Measurements from ENCODE around the gene STK10. TPM values are rescaled to one million over a fixed set of nuclear protein-coding genes. Genes with fewer than 3 reads are reported as not detected.

The STK10 gene
- total RNA-seq, 2 donors from 2014 or later: 14.3 to 17.9 TPM

- no peak for DNase-seq
- no peaks in the 10 kb centered on the region for H3K27me3 Mint-ChIP-seq (ENCODE audit: insufficient read depth)
- peaks cover under 1% of the 10 kb centered on the region for H3K4me1 Mint-ChIP-seq
- Histone ChIP-seq H3K4me1 (ENCODE audit: control insufficient read depth, insufficient read depth, low read length) (no peaks in the 10 kb centered on the region), H3K9ac (ENCODE audit: extremely low read depth, low read length, poor library complexity, severe bottlenecking) (no peak overlapping the region), H3K27ac (ENCODE audit: low read depth, low read length) (no peak overlapping the region), H3K27me3 (ENCODE audit: control insufficient read depth, insufficient read depth, low read length, poor library complexity, severe bottlenecking) (no peaks in the 10 kb centered on the region), H3K36me3 (ENCODE audit: control insufficient read depth, insufficient read depth, low read length) (no peaks in the 10 kb centered on the region), H3K9me3 (ENCODE audit: control insufficient read depth, low read length) (no peaks in the 10 kb centered on the region), H3K4me3 (ENCODE audit: low read length) (no peak overlapping the region)
- WGBS, 2 experiments (ENCODE audit: insufficient coverage in 1 of 2, insufficient read length in 1 of 2): 86 to 92% methylated on average over 6 to 8 of the region's 8 CpGs
- no peaks in the 10 kb centered on the region for H3K36me3 Mint-ChIP-seq (ENCODE audit: low read depth)
- TF ChIP-seq CTCF (conservative IDR thresholded peaks at IDR 0.05): no peak
- no peak overlapping the region for H3K27ac Mint-ChIP-seq
- H3K4me3 Mint-ChIP-seq: no peak overlapping the region
- no peaks in the 10 kb centered on the region for H3K9me3 Mint-ChIP-seq
Observed at GRCh38 chr5:172168311-172168710, 19.7 kb downstream of the STK10 start.

GRCh38 chr5:172167895-172168294 is 20.1 kb downstream of the STK10 start:
- no peak for TF ChIP-seq CTCF (conservative IDR thresholded peaks at IDR 0.05)
- Histone ChIP-seq H3K9ac (ENCODE audit: extremely low read depth, low read length, poor library complexity, severe bottlenecking) (no peak overlapping the region), H3K27ac (ENCODE audit: low read depth, low read length) (no peak overlapping the region), H3K4me1 (ENCODE audit: control insufficient read depth, insufficient read depth, low read length) (no peaks in the 10 kb centered on the region), H3K4me3 (ENCODE audit: low read length) (no peak overlapping the region), H3K36me3 (ENCODE audit: control insufficient read depth, insufficient read depth, low read length) (no peaks in the 10 kb centered on the region), H3K27me3 (ENCODE audit: control insufficient read depth, insufficient read depth, low read length, poor library complexity, severe bottlenecking) (no peaks in the 10 kb centered on the region), H3K9me3 (ENCODE audit: control insufficient read depth, low read length) (no peaks in the 10 kb centered on the region)
- no peak overlapping the region for H3K4me3 Mint-ChIP-seq
- H3K9me3 Mint-ChIP-seq: no peaks in the 10 kb centered on the region
- DNase-seq: no peak
- no peak overlapping the region for H3K27ac Mint-ChIP-seq
- WGBS, 2 experiments (ENCODE audit: insufficient coverage in 1 of 2, insufficient read length in 1 of 2): 86 to 88% methylated on average over 6 to 7 of the region's 7 CpGs
- no peaks in the 10 kb centered on the region for H3K27me3 Mint-ChIP-seq (ENCODE audit: insufficient read depth)
- no peaks in the 10 kb centered on the region for H3K36me3 Mint-ChIP-seq (ENCODE audit: low read depth)
- H3K4me1 Mint-ChIP-seq: no peaks in the 10 kb centered on the region

GRCh38 chr5:172166030-172166826 is 21.8 kb downstream of the STK10 start:
- Mint-ChIP-seq H3K27ac (no peak overlapping the region), H3K4me1 (no peaks in the 10 kb centered on the region)
- H3K4me3 ChIP-seq (ENCODE audit: low read length): no peak overlapping the region

More at GRCh38 chr5:172166030-172166826, 21.8 kb downstream of the STK10 start:
- no peaks in the 10 kb centered on the region for H3K36me3 ChIP-seq (ENCODE audit: control insufficient read depth, insufficient read depth, low read length)
- TF ChIP-seq CTCF (conservative IDR thresholded peaks at IDR 0.05): no peak
- DNase-seq: no peak
- WGBS, 2 experiments (ENCODE audit: insufficient coverage in 1 of 2, insufficient read length in 1 of 2): 87 to 99% methylated on average over 10 to 16 of the region's 16 CpGs
- Mint-ChIP-seq H3K27me3 (ENCODE audit: insufficient read depth) (no peaks in the 10 kb centered on the region), H3K36me3 (ENCODE audit: low read depth) (no peaks in the 10 kb centered on the region), H3K4me3 (no peak overlapping the region), H3K9me3 (no peaks in the 10 kb centered on the region)
- no peaks in the 10 kb centered on the region for H3K9me3 ChIP-seq (ENCODE audit: control insufficient read depth, low read length)
- H3K4me1 ChIP-seq (ENCODE audit: control insufficient read depth, insufficient read depth, low read length): no peaks in the 10 kb centered on the region
- no peaks in the 10 kb centered on the region for H3K27me3 ChIP-seq (ENCODE audit: control insufficient read depth, insufficient read depth, low read length, poor library complexity, severe bottlenecking)
- no peak overlapping the region for H3K9ac ChIP-seq (ENCODE audit: extremely low read depth, low read length, poor library complexity, severe bottlenecking)
- no peak overlapping the region for H3K27ac ChIP-seq (ENCODE audit: low read depth, low read length)
